Ramos (cell line): ENCODE measurements around the gene CFAP46.

ENCODE experiments used
- in situ Hi-C: fragments of 300-500 bp; cut with MboI; formaldehyde crosslinking; loops from one replicate; pipeline ENCODE4 v1.14.3; 2022; ENCODE audit warnings: low sequenced_read_pairs; ENCODE audit not compliant: unreplicated experiment

The CFAP46 gene

DNA sequence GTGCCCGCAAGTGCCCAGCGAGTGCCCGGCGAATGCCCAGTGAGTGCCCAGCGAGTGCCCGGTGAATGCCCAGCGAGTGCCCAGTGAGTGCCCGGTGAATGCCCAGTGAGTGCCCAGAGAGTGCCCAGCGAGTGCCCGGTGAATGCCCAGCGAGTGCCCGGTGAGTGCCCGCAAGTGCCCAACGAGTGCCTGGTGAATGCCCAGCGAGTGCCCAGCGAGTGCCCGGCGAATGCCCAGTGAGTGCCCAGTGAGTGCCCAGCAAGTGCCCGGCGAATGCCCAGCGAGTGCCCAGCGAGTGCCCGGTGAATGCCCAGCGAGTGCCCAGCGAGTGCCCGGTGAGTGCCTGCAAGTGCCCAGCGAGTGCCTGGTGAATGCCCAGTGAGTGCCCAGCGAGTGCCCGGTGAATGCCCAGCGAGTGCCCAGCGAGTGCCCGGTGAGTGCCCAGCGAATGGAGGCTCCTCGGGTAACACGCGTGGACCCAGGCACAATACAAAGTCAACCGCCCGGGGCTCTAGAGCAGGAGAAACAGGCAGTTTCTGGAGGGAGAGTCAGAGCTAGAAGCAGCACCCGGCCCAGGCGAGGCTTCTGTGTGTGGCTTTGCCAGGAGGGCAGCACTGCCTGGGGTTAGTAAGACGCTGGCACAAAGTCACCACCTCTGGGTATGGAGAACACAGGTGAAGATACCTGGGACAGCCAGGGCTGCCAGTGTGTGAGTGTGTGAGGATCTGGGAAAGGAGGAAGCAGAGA lies 38.2 kb upstream of the CFAP46 start:
- in situ Hi-C loops = no loop called here

DNA sequence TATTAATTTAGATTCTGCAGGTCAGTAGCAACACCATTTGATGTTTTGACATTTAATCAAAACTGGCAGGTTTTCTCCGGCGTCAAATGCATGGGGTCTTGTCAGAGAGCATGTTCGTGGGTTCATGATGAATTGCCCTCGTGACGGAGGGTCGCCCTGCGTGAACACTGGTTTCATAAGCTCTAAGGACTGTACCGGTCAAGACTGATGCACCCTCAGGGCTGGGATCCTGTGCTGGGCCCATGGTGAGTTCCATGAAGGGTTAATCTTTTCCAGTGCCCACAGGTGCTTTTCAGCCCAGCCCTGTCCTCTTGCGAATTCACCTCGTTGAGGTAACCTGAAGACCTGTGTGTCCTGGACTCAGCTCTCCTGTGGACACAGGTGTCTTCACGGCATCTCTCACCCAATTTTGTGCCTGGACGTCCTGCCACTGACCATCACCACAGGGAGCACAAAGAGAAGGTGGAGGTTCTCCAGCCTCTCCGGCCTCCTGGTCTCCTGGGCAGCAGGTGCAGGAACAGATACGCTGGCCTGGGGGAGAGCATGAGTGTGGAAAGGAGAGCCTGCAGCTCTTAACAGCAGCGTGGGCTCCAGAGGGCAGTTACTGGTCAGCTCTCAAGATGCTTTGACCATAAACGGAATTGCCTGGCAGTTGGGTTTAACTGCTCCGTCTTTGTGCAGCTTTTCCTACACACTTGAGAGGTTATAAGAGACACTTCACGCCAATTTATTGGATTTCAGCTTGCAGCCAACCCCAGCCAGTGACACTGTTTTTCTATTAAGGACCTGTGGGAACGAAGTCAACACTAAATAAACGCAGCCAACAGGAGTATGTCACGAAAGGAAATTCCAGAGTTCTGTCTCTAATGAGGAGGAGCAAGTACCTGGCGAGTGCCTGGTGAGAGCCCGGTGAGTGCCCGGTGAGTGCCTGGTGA lies 37.4 kb upstream of the CFAP46 start:
- in situ Hi-C loops = no loop called here

DNA sequence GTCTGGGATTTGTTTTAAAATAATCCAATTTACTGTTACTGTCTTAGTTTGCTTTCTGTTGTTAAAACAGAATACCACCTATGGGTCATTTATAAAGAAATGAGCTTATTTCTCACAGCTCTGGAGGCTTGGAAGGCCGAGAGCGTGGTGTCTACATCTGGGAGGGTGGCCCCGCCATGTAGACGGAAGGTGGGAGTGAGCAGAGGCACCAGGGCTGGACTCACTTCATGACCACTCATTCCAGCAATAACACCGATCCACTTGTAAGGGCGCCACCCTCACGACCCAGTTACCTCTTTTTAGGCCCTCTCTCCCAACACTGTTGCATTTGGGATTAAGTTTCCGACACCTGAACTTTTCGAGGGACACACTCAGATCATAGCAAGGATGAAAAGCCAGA lies 36.2 kb upstream of the CFAP46 start:
- in situ Hi-C loops = no loop called here

DNA sequence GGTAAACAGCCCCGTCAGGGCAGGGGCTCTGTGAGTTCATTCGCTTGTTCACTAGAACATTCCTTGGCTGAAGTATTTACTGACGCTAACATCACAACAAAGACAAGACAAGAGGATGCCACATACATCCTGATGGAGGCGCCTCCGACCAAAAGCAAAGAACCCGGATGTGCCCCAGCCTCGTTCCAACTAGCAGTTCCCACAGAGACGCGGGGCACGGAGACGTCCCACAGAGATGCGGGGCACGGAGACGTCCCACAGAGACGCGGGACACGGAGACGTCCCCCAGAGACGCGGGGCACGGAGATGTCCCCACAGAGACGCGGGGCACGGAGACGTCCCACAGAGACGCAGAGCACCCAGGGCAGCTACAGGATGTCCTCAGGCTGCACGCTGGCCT lies 35.4 kb upstream of the CFAP46 start:
- in situ Hi-C loops = no loop called here

DNA sequence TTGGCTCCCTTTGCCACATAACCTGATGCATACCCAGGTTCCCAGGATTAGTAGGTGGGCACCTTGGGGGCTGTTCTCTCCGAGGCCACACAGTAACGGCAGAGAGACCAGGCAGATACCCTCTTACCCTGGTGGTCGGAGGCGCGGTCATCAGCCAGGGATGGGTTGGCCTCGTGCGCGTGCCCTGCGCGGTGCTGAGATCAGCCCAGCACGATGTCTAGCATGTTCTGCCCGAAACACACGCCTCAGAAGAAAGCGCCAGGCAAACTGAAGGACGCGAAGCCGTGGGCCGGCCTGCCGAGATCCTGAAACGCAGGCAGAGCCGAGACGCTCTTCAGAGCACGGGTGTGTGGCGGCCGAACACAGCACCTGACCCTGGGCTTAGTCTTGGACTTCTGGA lies 34.7 kb upstream of the CFAP46 start:
- in situ Hi-C loops = no loop called here

DNA sequence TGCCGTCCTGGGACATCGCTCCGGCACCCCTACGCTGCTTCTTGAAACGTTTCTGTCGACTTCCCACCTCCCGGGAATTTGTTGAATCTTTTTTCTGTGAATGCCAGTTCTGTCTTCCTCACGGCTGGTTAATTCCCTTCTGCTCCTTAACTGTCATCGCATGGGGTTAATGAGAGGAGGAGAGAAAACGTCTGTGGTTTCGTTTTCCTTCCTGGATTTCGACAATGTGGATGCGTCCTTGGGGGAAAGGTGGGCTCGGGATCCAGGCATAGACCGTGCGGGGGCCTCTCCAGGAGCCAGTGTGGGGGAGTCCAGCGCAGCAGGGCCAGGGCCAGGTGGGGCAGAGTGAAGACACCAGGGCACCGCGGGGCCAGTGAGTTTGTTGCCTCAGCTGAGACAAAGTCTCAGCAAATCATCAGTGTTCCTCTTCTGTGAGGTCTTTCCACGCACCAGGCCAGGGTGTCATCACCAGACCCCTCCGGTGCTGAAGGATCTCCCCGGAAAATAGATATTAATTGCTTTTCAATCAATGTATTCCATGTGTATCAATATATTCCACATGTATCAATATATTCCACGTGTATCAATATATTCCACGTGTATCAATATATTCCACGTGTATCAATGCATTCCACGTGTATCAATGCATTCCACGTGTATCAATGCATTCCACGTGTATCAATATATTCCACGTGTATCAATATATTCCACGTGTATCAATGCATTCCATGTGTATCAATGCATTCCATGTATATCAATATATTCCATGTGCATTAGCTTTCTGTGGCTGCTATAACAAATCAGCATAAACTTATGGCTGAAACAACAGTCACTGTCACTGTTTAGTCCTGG lies 33.7 kb upstream of the CFAP46 start:
- in situ Hi-C loops = no loop called here

DNA sequence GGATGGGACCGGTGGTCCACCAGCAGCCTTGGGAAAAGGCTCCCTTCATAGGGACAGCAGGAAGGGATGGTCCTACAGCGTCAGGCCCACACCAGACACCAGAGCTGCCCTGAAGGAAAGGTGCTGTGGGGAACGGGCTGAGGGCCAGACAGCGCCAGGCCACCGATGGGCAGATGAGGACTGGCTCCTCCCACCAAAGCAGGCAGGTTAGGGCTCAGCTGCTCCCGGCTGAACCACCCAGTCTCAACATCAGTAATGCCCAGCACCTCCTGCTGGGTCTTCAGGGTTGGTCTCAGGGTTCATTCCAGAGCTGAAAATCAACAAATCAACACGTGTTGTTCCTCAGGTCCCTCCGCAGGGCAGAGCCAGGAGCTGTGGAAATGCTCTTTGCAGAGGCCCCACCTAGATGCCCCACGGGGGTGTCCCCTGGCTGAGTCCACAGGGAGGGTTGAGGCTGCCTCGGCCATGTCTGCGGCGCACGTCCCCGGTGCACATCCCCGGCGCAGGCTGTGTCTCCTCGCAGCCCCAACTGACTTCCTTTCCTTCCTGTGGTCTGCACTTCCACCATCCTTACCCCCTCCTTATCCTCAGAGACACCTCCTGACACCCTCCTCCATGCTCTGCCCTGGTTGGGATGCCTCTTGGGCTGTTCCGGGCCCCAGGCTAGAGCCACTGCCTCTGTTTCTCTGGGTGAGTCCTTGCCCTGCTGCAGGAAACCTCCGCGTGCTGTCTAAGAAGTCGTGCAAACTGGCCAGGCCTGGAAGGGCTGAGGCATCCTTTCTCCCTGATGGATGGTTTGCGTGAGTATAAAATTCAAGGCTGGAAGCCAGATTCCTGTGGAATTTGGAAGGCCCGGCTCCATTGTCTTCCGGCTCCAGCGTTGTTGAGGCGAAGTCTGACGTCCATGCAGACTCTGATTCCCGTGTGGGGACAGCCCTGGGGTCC lies 32.8 kb upstream of the CFAP46 start:
- in situ Hi-C loops = no loop called here

DNA sequence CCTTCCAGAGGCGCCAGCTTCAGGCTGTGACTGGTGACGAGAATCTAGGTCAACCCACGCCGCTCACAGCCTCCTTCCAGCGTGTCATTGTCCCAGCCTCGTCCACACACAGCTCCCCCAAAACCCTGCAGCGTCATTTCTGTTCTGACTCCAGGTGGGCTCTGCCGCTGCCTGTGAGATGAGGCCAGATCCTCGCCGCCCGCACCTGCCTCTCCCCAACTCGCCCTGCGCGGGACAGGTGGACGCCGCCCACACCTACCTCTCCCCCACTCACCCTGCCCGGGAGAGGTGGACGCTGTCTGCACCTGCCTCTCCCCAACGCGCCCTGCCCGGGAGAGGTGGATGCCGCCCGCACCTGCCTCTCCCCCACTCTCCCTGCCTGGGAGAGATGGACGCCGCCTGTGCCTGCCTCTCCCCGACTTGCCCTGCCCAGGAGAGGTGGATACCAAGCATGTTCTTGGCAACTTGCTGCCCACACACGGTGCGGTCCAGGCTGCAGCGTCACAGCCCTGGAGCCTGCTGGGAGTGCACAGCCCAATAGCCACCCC lies 32.0 kb upstream of the CFAP46 start:
- in situ Hi-C loops = no loop called here

DNA sequence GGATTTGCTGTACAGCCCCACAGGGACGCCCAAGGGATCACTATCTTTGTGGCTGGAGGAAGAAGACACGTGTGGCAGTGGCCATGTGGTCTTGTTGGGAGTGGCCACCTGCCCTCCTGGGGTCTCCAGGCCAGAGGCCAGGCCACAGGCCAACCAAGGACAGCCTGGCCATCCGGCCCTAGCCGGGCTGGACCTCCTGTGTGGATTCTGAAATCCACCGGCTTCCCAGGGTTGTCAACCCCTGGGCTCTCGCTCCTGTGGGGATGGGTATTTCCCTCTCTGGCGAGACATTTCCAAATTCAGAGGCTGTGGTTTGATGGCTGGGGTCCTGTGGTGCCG lies 31.5 kb upstream of the CFAP46 start:
- in situ Hi-C loops = no loop called here

DNA sequence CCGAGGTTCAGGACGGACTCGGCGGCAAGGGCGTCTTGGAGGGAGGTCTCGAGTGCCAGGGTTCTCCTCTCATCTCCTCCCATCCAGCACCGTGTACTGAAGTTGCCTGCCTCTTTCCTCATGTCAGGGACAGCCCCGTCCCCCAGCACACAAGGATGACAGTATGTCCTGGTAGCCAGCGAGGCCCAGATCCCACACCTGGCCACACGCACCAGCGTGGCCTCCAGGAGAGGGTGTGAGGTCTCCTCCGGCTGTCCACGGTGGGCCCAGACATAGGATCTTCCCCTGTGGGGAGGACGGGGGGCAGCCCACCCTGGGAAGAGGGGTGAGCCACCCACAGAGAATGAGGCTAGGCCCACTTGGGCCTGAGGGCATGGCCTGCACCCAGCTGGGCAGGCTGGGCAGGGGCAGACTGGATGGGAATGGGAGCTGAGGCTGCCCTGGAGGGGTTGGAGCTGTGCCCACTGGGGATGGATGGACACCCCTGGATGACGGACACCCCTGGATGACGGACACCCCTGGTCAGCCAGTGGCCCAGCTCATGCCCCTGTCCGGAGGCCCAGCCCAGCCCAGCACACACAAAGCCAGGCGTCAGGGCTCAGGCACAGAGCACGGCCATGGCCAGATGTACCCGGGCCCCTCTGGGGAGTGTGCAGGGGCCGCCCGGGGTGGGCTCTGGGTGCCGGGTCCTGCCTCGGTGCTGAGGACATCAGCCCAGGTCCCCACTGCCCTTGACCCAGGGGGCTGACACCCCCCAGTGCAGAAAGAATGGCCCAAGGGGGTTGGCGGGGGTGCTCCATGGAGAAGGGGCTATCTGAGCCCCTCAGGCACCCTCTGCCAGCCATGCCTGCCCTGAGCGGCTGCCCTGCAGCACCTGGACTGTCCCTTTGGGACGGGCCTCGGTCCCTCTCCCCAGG lies 30.9 kb upstream of the CFAP46 start:
- in situ Hi-C loops = no loop called here

DNA sequence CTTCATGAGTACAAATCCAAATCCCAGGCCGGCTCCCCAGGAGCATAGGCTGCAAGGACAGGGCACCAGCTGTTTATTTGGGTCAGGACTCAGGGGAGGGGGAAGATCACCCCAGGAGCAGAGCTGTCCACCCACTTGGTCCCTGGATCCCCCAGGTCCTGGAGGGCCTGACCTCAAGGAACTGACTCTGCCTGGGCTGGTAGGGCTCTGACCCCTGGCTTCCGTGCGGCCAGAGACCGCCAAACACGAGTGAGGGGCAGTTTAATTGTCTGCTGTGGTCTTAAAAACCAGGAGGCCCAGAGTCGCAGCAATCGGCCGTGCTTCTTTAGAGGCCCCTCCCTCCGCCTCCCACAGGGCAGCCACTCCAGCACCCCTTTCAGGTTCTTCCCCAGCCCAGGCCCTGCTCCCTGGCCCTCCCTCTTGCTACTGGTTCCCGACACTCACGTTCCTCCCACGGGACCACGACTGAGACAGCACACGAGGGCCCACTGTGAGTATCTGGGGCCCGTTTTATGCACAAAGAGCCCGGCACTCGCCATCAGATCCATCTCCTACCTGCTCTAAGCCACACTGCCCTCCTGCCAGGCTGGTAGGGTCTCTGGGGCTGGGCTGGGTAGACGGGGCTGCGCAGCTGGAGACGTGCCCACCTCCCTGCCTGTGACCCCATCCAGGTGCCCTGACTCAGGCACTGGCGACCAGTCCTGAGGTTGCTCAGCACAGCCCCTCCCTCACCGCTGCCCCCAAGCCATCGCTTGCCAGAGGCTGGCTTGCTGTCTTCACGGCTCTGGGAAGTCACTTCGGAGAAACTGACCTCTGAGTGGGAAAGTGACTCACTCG lies 30.0 kb upstream of the CFAP46 start:
- in situ Hi-C loops = no loop called here

DNA sequence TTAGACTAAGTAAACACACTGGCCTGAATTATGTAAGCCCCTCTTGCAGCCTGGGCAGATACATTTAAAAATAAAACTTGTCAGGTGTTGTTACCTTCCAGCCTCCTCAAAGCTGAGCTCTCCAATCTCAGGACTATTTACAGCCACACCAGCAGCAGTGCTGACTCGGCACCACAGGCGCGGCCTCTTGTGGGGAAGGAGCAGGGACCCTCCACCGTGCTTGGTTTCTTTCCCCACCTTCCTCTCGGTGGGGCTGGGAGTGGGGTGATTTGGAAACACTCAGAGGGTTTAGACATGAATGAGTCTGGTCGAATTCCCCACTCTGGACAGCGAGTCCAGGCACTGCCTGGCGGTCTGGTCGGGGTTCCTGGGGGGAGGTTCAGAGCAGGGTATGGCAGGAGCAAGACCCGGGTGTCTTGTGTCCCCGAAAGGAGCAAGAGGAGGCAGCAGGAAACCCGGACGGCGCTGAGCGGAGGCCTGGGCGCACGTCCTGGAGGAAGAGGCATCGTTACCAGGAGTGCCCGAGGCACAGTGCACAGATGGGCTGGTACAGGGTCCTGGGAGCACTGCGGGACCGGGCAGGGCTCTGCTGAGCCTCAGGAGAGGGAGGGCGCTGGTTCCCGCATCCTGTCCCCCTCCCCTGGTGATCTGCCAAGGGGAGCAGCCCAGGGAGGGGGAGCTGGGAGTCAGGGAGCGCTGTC lies 29.2 kb upstream of the CFAP46 start:
- in situ Hi-C loops = no loop called here

DNA sequence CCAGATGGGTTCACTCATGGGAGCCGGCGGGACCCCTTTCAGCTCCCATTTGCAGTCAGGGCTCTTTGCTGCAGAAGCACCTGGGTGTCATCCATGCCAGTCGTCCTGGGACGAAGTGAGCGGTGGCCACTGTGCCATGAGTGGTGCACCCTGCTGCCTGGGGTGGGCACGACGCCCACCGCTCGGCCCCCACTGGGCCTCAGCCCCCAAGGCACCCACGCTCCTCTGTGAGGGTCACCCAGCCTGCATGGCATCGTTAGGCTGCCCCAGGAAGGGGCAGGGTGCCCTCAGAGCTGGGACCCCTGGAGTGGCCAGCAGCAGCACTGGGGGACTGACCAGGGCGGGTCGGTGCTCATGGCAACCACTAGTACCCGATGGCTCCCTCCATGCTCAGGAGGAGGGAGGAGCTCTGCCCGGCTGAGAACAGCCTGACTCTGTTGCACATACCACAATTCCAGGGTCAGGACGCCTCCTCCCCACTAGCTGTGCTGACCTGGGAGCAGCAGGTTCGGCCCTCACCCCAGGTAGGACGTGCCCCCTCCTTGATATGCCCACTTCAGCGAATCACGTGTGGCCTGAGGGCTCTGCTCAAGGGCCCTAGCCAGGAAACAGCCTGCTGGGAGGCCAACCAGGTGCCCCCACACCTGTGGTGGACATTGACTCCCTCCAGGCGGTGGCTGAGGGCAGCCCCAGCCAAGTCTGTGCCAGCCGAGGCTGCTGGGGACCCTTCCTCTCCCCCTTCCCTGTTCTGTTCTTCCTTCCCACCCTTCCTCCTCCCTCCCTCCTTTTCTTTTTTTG lies 28.5 kb upstream of the CFAP46 start:
- in situ Hi-C loops = no loop called here

DNA sequence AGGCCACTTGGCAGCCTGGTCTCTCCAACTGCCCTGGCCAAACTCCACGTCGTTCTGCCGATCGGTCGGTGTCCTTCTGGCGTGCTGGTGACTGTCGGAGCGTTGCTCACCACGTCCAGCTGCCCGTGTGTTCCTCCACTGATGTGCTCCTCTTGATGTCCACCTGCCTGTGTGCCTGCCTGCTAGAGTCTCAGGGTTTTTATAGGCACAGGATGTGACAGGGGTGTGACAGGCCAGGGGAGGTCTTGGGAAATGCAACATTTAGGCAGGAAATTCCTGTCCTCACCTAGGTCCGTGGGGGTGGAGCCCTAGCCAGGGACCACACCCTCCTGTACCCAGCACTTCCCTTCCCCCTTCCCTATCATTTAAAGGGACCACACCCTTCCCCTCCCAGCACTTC lies 25.2 kb upstream of the CFAP46 start:
- in situ Hi-C loops = no loop called here

DNA sequence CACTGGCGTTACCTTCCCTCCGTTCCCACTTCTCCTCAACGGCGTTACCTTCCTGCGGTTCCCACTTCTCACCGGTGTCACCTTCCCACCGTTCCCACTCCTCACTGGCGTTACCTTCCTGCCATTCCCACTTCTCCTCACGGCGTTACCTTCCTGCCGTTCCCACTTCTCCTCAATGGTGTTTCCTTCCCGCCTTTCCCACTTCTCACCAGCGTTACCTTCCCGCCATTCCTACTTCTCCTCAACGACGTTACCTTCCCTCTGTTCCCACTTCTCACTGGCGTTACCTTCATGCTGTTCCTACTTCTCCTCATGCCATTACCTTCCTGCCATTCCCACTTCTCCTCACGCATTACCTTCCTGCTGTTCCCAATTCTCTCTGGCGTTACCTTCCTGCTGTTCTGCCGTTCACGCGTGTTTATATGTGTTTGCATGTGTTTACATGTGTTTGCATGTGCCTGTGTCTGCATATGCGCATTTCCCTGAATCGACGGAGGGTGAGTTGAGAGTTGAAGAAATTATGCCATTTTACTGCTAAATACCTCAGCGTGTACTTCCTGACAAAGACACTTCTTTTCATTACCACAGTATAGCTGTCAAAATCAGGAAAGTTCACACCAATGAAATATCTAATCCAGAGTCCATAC lies 23.2 kb upstream of the CFAP46 start:
- in situ Hi-C loops = no loop called here
